HEK293T (cell line): ENCODE results near the gene MCM5.

Experiments
- ARNT ChIP-seq: fragments of 450-650 bp; IDR thresholded peaks from 2 replicates; pipeline ENCODE4 v1.6.1; 2017; ENCODE audit warnings: mild to moderate bottlenecking
- BHLHE40 ChIP-seq: fragments of 450-650 bp; IDR thresholded peaks from 2 replicates; pipeline ENCODE4 v1.6.1; 2016; ENCODE audit warnings: mild to moderate bottlenecking, moderate library complexity, borderline replicate concordance
- ELF4 ChIP-seq: fragments of 450-650 bp; IDR thresholded peaks from 2 replicates; pipeline ENCODE4 v1.6.1; 2017; ENCODE audit warnings: antibody characterized with exemption
- FOXA1 ChIP-seq: fragments of 450-650 bp; IDR thresholded peaks from 2 replicates; pipeline ENCODE4 v1.6.1; 2016; ENCODE audit warnings: mild to moderate bottlenecking
- FOXK2 ChIP-seq: fragments of 450-650 bp; IDR thresholded peaks from 2 replicates; pipeline ENCODE4 v1.6.1; 2016; ENCODE audit warnings: mild to moderate bottlenecking
- FOXM1 ChIP-seq: fragments of 450-650 bp; IDR thresholded peaks from 2 replicates; pipeline ENCODE4 v1.6.1; 2017; ENCODE audit warnings: mild to moderate bottlenecking, borderline replicate concordance
- LEF1 ChIP-seq: fragments of 450-650 bp; IDR thresholded peaks from 2 replicates; pipeline ENCODE4 v1.6.1; 2017; ENCODE audit warnings: mild to moderate bottlenecking, borderline replicate concordance
- NFRKB ChIP-seq: fragments of 450-650 bp; IDR thresholded peaks from 2 replicates; pipeline ENCODE4 v1.6.1; 2016; ENCODE audit warnings: mild to moderate bottlenecking, moderate library complexity
- PKNOX1 ChIP-seq: fragments of 450-650 bp; IDR thresholded peaks from 2 replicates; pipeline ENCODE4 v1.6.1; 2016
- SP1 ChIP-seq: fragments of 450-650 bp; IDR thresholded peaks from 2 replicates; pipeline ENCODE4 v1.6.1; 2017
- SUZ12 ChIP-seq: fragments of 450-650 bp; IDR thresholded peaks from 2 replicates; pipeline ENCODE4 v1.6.1; 2016; ENCODE audit warnings: mild to moderate bottlenecking
- TARDBP ChIP-seq: fragments of 450-650 bp; IDR thresholded peaks from 2 replicates; pipeline ENCODE4 v1.6.1; 2016
- ZNF384 ChIP-seq: fragments of 450-650 bp; IDR thresholded peaks from 2 replicates; pipeline ENCODE4 v1.6.1; 2016

- TF ChIP-seq TARDBP = no peak
- TF ChIP-seq FOXA1 = no peak
- TF ChIP-seq ZNF384 = no peak
- no peak for TF ChIP-seq FOXM1
- TF ChIP-seq PKNOX1 = no peak
- no peak for TF ChIP-seq ARNT
- no peak for TF ChIP-seq ELF4
- TF ChIP-seq NFRKB = no peak
- TF ChIP-seq LEF1 = no peak
- no peak for TF ChIP-seq FOXK2
- no peak for TF ChIP-seq SP1
- TF ChIP-seq SUZ12 = no peak
- TF ChIP-seq BHLHE40 = no peak
Observed at GRCh38 chr22:35410663-35411034, 10.7 kb downstream of the MCM5 start.
